MM.1S (cell line): ENCODE data around the gene MEAF6.
A peak's percentile ranks its signal among the peaks of the same experiment; 100 is the strongest.
"Not testable (repeated sequence)": the region's sequence is repeated elsewhere in the genome, so short reads cannot be mapped to it uniquely, and the experiment has no call there.

Source experiments
- DNase-seq: peaks from one replicate; pipeline ENCODE4 v3.0.0-alpha.2; 2015
- H2AFZ ChIP-seq: fragments of 300-600 bp; sonication (generic); 2 replicates; pipeline ENCODE4 v1.6.0; 2016; ENCODE audit warnings: antibody characterized with exemption, low read length
- H3F3A ChIP-seq: fragments of 300-600 bp; sonication (generic); 2 replicates; pipeline ENCODE4 v1.6.1; 2016; ENCODE audit warnings: mild to moderate bottlenecking, antibody characterized with exemption, low read length, moderate library complexity, mixed read lengths; ENCODE audit not compliant: insufficient read depth
- H3K27ac ChIP-seq: fragments of 300-600 bp; sonication (generic); 2 replicates; pipeline ENCODE4 v1.5.1; 2016; ENCODE audit warnings: mild to moderate bottlenecking, low read length
- H3K27me3 ChIP-seq: fragments of 300-600 bp; sonication (generic); replicated peaks from 2 replicates; pipeline ENCODE4 v1.6.0; 2016; ENCODE audit warnings: low read length; ENCODE audit not compliant: insufficient read depth
- H3K36me3 ChIP-seq: fragments of 300-600 bp; sonication (generic); replicated peaks from 2 replicates; pipeline ENCODE4 v1.6.1; 2016; ENCODE audit warnings: mild to moderate bottlenecking, low read length, mixed read lengths; ENCODE audit not compliant: insufficient read depth
- H3K4me1 ChIP-seq: fragments of 300-600 bp; sonication (generic); 2 replicates; pipeline ENCODE4 v1.6.1; 2016; ENCODE audit warnings: low read length, mixed read lengths
- H3K4me2 ChIP-seq: fragments of 300-600 bp; sonication (generic); 2 replicates; pipeline ENCODE4 v1.6.0; 2016; ENCODE audit warnings: low read depth, low read length
- H3K4me3 ChIP-seq: fragments of 300-600 bp; sonication (generic); 2 replicates; pipeline ENCODE4 v1.5.1; 2016; ENCODE audit warnings: low read length, mixed read lengths
- H3K79me2 ChIP-seq: fragments of 300-600 bp; sonication (generic); 2 replicates; pipeline ENCODE4 v1.6.1; 2016; ENCODE audit warnings: mixed run types, low read length, mixed read lengths
- H3K9ac ChIP-seq: fragments of 300-600 bp; sonication (generic); 2 replicates; pipeline ENCODE4 v1.6.1; 2016; ENCODE audit warnings: low read length, mixed read lengths
- H3K9me2 ChIP-seq: fragments of 300-600 bp; sonication (generic); replicated peaks from 2 replicates; pipeline ENCODE4 v1.6.1; 2016; ENCODE audit warnings: mild to moderate bottlenecking, low read length, mixed read lengths; ENCODE audit not compliant: insufficient read depth
- H3K9me3 ChIP-seq: fragments of 300-600 bp; sonication (generic); replicated peaks from 2 replicates; pipeline ENCODE4 v1.6.1; 2016; ENCODE audit warnings: mild to moderate bottlenecking, low read length, mixed read lengths; ENCODE audit not compliant: insufficient read depth
- H4K20me1 ChIP-seq: fragments of 300-600 bp; sonication (generic); 2 replicates; pipeline ENCODE4 v1.6.1; 2016; ENCODE audit warnings: mild to moderate bottlenecking, low read length, moderate library complexity, mixed read lengths; ENCODE audit not compliant: insufficient read depth
- CTCF ChIP-seq: fragments of 300-600 bp; sonication (generic); IDR thresholded peaks from 2 replicates; pipeline ENCODE4 v1.5.1; 2016; ENCODE audit warnings: antibody characterized with exemption, low read length, mixed read lengths
- EZH2 ChIP-seq: fragments of 300-600 bp; sonication (generic); optimal IDR thresholded peaks from 2 replicates; pipeline ENCODE3; 2017; ENCODE audit warnings: low read depth, mild to moderate bottlenecking, antibody characterized with exemption, low read length, mixed read lengths
- EZH2phosphoT487 ChIP-seq: fragments of 300-600 bp; sonication (generic); IDR thresholded peaks from 2 replicates; pipeline ENCODE4 v1.6.1; 2018; ENCODE audit warnings: antibody characterized with exemption, low read length

The MEAF6 gene

GRCh38 chr1:37509181-37509580 lies 5.4 kb downstream of the MEAF6 start:
- DNase-seq: peak; percentile 37
- Histone ChIP-seq H3K9ac (no peak overlapping the region), H4K20me1 (no peaks in the 10 kb centered on the region), H3K27ac (no peak overlapping the region), H3F3A (no peaks in the 10 kb centered on the region), H3K4me1 (peaks cover 7% of the 10 kb centered on the region; the same call in 1 of the 2 replicates), H3K36me3 (peaks cover 9% of the 10 kb centered on the region; the same call in 1 of the 2 replicates), H3K4me3 (no peak overlapping the region), H3K9me3 (no peaks in the 10 kb centered on the region), H3K9me2 (no peaks in the 10 kb centered on the region), H3K79me2 (peaks cover 31% of the 10 kb centered on the region), H2AFZ (no peak overlapping the region), H3K4me2 (no peak overlapping the region), H3K27me3 (no peaks in the 10 kb centered on the region)
- TF ChIP-seq CTCF (peak; percentile 36), EZH2 (no peak)

DNA sequence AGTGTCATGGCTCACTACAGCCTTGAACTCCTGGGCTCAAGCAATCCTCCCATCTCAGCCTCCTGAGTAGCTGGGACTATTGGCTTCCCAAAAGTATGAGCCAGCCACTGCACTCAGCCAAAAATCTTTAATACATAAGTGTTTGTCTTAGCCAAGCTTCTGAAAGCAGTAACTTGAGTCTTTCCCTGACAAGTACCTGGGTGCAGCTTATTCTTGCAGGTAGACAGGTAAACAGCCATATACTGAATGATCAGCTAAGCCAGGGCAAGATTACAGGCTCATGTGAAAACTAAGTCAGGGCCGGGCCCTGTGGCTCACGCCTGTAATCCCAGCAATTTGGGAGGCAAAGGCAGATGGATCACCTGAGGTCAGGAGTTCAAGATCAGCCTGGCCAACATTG lies 7.8 kb downstream of the MEAF6 start:
- Histone ChIP-seq H3K4me2 (no peak overlapping the region), H3K4me3 (no peak overlapping the region), H3K9ac (no peak overlapping the region), H3K4me1 (no peaks in the 10 kb centered on the region), H3F3A (no peaks in the 10 kb centered on the region), H3K27ac (no peak overlapping the region), H3K79me2 (peaks cover 13% of the 10 kb centered on the region), H3K27me3 (no peaks in the 10 kb centered on the region), H3K9me2 (no peaks in the 10 kb centered on the region), H4K20me1 (no peaks in the 10 kb centered on the region), H3K36me3 (peaks cover 5% of the 10 kb centered on the region; the same call in 1 of the 2 replicates), H2AFZ (no peak overlapping the region), H3K9me3 (no peaks in the 10 kb centered on the region)
- TF ChIP-seq EZH2phosphoT487 (no peak), EZH2 (no peak), CTCF (no peak)
- no peak for DNase-seq

GRCh38 chr1:37502791-37503190 lies 11.8 kb downstream of the MEAF6 start:
- H3K9ac ChIP-seq, H3K9me2 ChIP-seq, H3K9me3 ChIP-seq, H2AFZ ChIP-seq, H3K27ac ChIP-seq, H3K36me3 ChIP-seq, H3K27me3 ChIP-seq, H3K4me2 ChIP-seq, H3K4me1 ChIP-seq, DNase-seq, H4K20me1 ChIP-seq, H3K79me2 ChIP-seq, H3K4me3 ChIP-seq, H3F3A ChIP-seq: not testable (repeated sequence)

- H3K9ac ChIP-seq: no peak overlapping the region
- TF ChIP-seq CTCF (no peak), EZH2 (no peak), EZH2phosphoT487 (no peak)
- H4K20me1 ChIP-seq: no peaks in the 10 kb centered on the region
- no peaks in the 10 kb centered on the region for H3F3A ChIP-seq
- H3K27me3 ChIP-seq: no peaks in the 10 kb centered on the region
- H3K9me3 ChIP-seq: no peaks in the 10 kb centered on the region
- no peak overlapping the region for H3K4me3 ChIP-seq
- no peak overlapping the region for H3K27ac ChIP-seq
- peaks cover 4% of the 10 kb centered on the region for H3K4me1 ChIP-seq
- no peak for DNase-seq
- no peaks in the 10 kb centered on the region for H3K79me2 ChIP-seq
- no peak overlapping the region for H2AFZ ChIP-seq
- no peaks in the 10 kb centered on the region; the same call in 1 of the 2 replicates for H3K36me3 ChIP-seq
- H3K4me2 ChIP-seq: no peak overlapping the region
- no peaks in the 10 kb centered on the region for H3K9me2 ChIP-seq
Measured at GRCh38 chr1:37502104-37502503, 12.5 kb downstream of the MEAF6 start.
